NCI-H1105 treated with DMSO at 0.1 percent for 48 hours (cell line): ENCODE results near the gene CTDP1.

Experiments
- DNase-seq: peaks from one replicate; lab custom pipeline; 2025; lab: John Stamatoyannopoulos, UW

CTDP1 gene

GRCh38 chr18:79784071-79784913 lies 104.7 kb downstream of the CTDP1 start:
- DNase-seq: no peak

GRCh38 chr18:79784965-79785770 lies 105.6 kb downstream of the CTDP1 start:
- DNase-seq: no peak

- no peak for DNase-seq
These were observed 106.2 kb downstream of the CTDP1 start for GRCh38 chr18:79785831-79786230.

GRCh38 chr18:79786304-79786703 lies 106.7 kb downstream of the CTDP1 start:
- DNase-seq: no peak

DNA sequence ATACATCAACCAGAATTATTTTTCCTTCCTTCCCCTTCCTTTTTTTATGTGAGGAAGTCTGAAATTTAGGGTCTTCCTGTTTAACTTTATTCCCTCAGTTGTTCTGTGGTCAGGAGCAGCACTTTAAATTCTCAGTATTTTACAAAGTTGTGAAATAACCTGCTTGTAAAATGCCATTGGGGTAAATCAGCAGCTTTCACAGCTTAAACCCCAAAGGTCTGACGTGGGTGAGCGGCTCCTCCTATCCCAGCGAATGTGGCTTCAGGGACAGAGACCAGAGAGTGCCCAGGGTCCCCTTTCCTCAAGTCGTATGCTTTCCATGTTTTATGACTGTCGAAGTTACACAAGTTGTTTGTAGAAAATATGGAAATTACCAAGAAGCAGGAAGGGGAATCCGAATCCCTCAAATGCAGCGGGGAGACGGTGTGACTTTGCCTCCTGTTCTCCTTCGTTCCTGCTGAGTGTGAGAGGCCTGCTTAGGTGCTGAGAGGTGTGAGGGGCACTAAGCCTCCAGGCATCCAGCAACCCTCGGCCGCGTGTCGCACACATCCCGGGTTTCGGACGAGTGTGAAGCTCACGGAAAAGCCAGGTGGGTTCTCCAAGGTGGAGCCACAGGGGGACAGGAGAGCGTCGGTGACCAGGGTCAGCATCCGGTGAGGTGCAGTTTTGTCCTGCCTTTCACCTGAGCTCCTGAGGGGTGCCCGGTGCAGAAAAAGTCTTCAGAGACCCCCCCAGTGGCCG lies 107.4 kb downstream of the CTDP1 start:
- DNase-seq: no peak

- no peak for DNase-seq
These were observed 107.9 kb downstream of the CTDP1 start for GRCh38 chr18:79787527-79787864.

DNA sequence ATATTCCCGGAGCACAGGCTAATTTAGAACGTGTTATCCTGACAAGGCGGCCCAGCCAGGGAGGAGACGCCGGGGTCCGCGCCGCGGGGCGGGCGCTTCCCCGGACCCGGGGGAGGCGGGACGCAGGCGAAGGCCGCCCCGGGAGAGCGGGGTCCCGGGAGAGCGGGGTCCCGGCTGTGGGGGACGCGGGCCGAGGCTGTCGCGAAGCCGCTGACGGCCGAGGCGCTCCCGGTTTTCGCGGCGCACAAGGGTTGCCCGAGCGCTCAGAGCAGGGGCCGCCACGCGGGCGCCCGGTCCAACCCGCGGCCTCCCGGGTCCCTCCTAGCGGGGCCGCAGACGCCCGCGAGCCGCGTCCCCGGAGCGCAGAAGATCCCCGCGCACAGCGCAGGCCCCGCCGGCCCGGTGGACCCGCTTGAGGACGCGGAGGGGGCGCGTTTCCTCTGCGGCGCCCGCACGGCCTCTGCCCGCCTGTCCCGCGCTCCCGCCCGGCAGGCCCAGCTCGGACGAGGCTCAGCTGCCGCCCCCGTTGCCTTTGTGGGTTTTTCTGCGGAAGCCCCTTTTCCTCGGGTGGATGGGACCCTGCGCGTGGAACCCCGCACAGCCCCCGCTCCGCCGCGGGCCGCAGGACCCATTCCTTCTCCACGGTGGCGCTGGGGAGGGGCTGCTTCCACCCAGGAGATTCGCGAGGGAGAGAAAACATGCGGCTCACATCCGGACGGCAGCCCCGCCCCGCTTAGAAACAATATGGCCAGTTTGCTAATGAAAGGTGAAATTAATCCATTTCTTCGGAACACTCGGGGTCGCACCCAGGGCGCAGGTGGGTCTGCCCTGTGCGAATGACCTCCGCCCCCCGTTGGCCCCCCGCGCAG lies 108.5 kb downstream of the CTDP1 start:
- no peak for DNase-seq

DNA sequence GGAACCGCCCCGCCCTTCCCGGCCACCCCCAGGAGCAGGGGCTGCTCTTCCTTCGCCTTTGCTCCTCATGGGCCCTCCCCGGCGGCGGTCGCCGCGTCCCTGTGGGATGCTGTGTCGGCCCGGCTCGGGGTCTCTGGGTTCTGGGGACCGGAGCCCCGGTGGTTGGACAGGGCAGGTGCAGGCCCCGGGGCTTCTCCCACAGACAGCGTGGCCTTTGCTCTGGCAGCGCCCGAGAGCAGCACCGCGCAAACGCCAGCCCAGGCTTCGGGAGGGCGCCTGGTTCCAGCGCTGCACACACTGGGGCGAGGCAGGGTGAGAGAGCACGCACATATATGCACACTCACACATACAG lies 109.1 kb downstream of the CTDP1 start:
- no peak for DNase-seq

DNA sequence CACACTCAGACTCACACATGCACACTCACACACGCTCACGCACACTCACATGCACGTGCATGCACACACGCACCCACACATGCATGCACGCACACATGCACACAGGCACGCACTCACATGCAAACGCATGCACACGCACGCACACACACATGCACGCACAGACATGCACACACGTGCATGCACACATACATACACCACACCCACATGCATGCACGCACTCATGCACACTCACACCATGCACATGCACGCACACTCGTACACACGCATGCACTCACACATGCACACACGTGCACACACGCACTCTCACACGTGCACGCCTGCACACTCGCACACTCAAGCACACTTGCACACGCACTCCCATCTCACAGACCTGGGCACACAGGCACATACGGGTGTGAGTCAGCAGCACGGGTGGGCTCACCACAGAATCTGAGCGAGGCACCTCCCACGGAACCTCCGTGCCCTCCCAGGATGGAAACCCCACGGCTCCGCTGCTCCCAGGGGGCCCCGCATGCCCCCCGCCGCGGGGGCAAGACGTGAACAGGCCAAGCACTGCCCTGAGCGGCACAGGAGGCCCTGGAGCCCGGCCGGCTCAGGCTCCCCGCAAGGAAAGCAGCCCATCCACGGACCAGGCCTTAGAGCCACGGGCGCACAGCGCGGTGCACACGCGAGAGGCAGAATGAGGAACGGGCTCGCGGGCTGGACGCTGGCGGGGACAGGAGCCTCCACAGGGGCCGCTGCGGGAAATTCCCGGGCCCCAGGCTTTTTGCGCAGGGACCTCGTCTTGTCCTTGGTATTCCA lies 109.7 kb downstream of the CTDP1 start:
- DNase-seq: no peak

DNA sequence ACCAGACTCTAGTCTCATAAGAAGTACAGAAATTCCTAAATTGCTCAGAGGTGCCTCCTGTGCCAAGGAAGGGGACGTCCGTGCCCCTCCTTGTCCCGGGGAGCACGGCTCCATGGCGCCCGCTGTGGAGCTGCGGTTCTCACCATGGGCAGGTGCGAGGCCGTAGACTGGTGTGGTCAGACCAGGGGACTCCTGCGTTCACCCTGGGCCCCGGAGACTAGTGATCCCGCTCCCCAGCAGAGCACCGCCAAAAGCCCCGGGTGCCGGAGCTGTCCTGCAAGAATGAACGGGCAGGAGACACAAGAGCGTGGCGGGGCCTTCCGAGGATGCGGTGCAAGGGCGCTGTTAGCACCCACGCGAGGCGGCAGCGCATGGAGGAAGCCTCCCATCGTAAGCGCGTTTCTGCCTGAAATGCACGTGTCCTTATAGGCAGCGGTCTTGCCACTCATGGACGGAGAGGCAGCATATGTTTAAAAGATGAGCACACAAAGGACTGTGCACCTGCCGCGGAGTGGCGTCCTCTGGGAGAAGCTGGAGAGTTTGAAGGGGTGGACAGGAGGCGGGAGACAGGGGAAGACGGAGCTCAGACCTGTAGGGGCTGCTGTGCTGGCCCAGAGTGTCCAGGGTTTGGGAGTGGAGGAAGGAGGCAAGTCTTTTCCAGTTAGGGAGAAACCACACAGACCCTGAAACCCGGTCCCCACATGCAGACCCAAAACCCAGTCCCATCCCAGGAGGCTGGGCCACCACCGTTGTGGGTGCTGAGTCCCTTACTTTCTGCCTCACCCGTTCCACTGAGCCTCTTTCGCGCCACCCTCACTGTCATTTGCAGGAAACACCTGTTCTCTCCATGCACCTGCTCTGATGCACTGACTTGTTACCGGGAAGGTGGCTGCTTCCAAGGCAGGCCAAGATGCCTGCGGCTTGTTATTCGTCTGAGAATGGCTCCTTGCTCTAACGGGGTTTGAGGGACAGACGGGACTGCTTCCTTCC lies 110.6 kb downstream of the CTDP1 start:
- DNase-seq: peak; percentile 58

DNA sequence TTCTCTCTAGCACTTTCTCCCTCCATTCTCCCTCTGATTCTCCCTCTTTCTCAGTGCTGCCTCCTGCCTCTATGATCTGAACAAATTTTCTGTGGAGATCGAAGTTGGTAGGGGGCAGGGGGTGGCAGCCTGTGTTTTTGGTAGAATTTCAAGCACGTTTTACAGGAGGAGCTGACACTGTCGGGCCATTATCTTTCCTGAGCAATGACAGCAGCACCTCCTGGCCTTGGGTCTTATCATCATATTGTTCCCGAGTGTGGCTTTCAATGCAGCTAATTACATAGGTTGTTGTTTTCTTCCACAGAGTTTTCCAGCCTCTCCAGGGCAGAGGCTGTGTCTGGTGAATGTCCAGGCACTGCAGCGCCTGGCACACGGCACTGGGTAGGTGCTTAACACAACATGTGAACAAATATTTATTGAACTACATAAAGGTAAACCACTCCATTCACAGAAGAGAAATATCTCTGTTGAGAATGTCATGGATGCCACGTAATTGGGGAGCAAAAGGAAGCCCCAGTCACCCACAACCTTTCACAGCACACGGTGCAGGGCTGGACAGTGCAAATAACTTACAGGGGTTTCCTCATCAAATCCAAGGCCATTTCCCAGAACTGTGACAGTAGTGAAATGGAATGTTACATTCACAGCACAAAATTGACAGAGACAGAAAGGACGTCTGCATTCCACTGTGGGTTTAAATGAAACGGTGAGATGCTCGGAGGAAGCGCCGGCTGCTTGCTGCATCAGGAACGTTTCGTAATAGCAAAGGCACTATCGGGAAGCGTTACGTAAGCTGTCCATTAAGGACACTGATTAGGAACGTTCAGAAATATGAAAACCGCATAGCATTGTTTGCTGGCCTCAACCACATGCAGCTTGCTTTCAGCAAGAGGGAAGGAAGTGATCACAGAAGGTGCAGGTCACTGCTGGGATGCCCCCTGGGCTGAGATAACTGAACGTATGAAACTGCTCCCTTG lies 111.7 kb downstream of the CTDP1 start:
- DNase-seq: peak; percentile 66

GRCh38 chr18:79792096-79792987 lies 112.7 kb downstream of the CTDP1 start:
- no peak for DNase-seq

DNA sequence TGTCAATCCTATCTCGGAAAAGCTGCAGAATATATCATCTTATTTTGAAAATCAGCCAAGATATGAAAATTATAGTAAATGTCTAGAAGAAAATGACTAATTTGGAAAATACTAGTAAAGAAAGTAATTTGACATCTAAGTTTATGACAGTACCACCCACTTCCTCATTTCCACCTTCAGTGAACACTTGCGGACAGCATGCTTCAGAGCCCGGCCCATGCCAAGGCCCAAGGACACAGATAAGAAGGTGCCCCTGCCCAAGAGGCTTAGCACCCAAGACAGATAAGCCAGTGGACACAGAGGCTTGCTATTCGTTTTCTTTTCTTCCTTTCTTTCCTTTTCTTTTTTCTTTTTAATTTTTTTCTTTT lies 113.4 kb downstream of the CTDP1 start:
- no peak for DNase-seq

GRCh38 chr18:79794846-79795245 lies 115.2 kb downstream of the CTDP1 start:
- DNase-seq: no peak

GRCh38 chr18:79795446-79795845 lies 115.8 kb downstream of the CTDP1 start:
- no peak for DNase-seq

DNA sequence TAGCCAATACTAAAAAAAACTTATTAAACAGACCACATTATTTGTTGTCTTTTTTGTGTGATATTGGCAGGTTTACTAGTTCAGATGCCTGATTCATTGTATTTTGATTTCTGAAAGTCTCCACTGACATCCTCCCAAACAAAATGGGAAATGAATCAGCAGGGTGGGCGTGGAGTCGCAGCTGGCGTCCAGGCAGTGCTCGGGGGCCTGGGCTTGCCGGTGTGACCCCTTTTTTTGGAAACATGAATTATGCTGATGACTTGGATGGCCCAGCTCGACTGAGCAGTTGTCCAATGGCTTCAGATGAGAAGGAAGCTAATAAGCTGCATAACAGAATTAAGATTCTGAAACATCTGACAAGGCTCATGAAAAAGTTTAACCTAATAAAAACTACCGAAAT lies 116.4 kb downstream of the CTDP1 start:
- no peak for DNase-seq
